Neuronal stem cell (in vitro differentiated cells): Measurements from ENCODE around the gene ADCY1.

Source experiments
- DNase-seq: peaks from one replicate; pipeline ENCODE4 v3.0.0-alpha.2; 2013; ENCODE audit warnings: low spot score
- H2AFZ ChIP-seq: one replicate; pipeline ENCODE4 v1.6.1; 2013; ENCODE audit warnings: mild to moderate bottlenecking, low read length, inconsistent platforms
- H2AK5ac ChIP-seq: 2 replicates; pipeline ENCODE4 v1.6.1; 2013; ENCODE audit warnings: low read depth, mild to moderate bottlenecking, inconsistent platforms, low read length, moderate library complexity, mixed read lengths
- H2BK120ac ChIP-seq: 2 replicates; pipeline ENCODE4 v1.6.1; 2013; ENCODE audit warnings: low read depth, mild to moderate bottlenecking, inconsistent platforms, low read length, moderate library complexity, mixed read lengths
- H2BK12ac ChIP-seq: one replicate; pipeline ENCODE4 v1.6.1; 2013; ENCODE audit warnings: low read length, inconsistent platforms
- H2BK15ac ChIP-seq: 2 replicates; pipeline ENCODE4 v1.6.1; 2013; ENCODE audit warnings: mild to moderate bottlenecking, low read length, inconsistent platforms, mixed read lengths
- H2BK5ac ChIP-seq: one replicate; pipeline ENCODE4 v1.6.1; 2013; ENCODE audit warnings: inconsistent platforms, mild to moderate bottlenecking, low read length, moderate library complexity
- H3K14ac ChIP-seq: one replicate; pipeline ENCODE4 v1.6.1; 2013; ENCODE audit warnings: low read length, inconsistent platforms
- H3K18ac ChIP-seq: 2 replicates; pipeline ENCODE4 v1.6.1; 2013; ENCODE audit warnings: low read length, inconsistent platforms
- H3K23ac ChIP-seq: 2 replicates; pipeline ENCODE4 v1.6.1; 2013; ENCODE audit warnings: low read depth, mild to moderate bottlenecking, mixed read lengths, low read length, inconsistent platforms; ENCODE audit not compliant: poor library complexity
- H3K27ac ChIP-seq: replicated peaks from 3 replicates; pipeline ENCODE4 v1.5.1; 2013; ENCODE audit warnings: low read length, inconsistent platforms
- H3K27me3 ChIP-seq, 3 experiments: 2 replicates each; pipeline ENCODE4 v1.6.1; 2013; ENCODE audit warnings: low read length in 3 of 3, mild to moderate bottlenecking in 2 of 3, inconsistent platforms in 1 of 3, low read depth in 1 of 3, mixed read lengths in 1 of 3, moderate library complexity in 1 of 3; ENCODE audit not compliant: control insufficient read depth in 3 of 3, insufficient read depth in 3 of 3
- H3K36me3 ChIP-seq, 2 donors: replicated peaks in 1 of 2; 2 replicates each; pipeline ENCODE4 v1.6.1; 2013; ENCODE audit warnings: low read length in 2 of 2; ENCODE audit not compliant: control insufficient read depth in 2 of 2, insufficient read depth in 2 of 2
- H3K4ac ChIP-seq: 2 replicates; pipeline ENCODE4 v1.6.1; 2013; ENCODE audit warnings: inconsistent platforms, mild to moderate bottlenecking, low read length, moderate library complexity
- H3K4me1 ChIP-seq, 2 donors: 1 replicate in 1 of 2; 2 replicates in 1 of 2; pipeline ENCODE4 v1.6.1; 2013; ENCODE audit warnings: low read length in 2 of 2, low read depth in 1 of 2; ENCODE audit not compliant: control insufficient read depth in 2 of 2, insufficient read depth in 1 of 2
- H3K4me2 ChIP-seq: one replicate; pipeline ENCODE4 v1.6.1; 2013; ENCODE audit warnings: mild to moderate bottlenecking, low read length, inconsistent platforms; ENCODE audit not compliant: insufficient read depth, poor library complexity, severe bottlenecking
- H3K4me3 ChIP-seq, 2 donors: 2 replicates each; pipeline ENCODE4 v1.5.1; 2013; ENCODE audit warnings: low read length in 2 of 2, mild to moderate bottlenecking in 2 of 2, inconsistent platforms in 1 of 2, moderate library complexity in 1 of 2
- H3K79me1 ChIP-seq: one replicate; pipeline ENCODE4 v1.6.1; 2013; ENCODE audit warnings: low read depth, mild to moderate bottlenecking, inconsistent platforms, low read length, moderate library complexity
- H3K9ac ChIP-seq: one replicate; pipeline ENCODE4 v1.6.1; 2013; ENCODE audit warnings: mild to moderate bottlenecking, low read depth, low read length, inconsistent platforms; ENCODE audit not compliant: poor library complexity
- H3K9me3 ChIP-seq, 2 donors: replicated peaks in 1 of 2; 2 replicates each; pipeline versions ENCODE3 to v1.6.1; 2013; ENCODE audit warnings: low read length in 2 of 2, mild to moderate bottlenecking in 2 of 2, inconsistent platforms in 1 of 2, low read depth in 1 of 2, mixed read lengths in 1 of 2, moderate library complexity in 1 of 2; ENCODE audit not compliant: control insufficient read depth in 2 of 2, insufficient read depth in 1 of 2
- H4K8ac ChIP-seq: one replicate; pipeline ENCODE4 v1.6.1; 2013; ENCODE audit warnings: low read depth, mild to moderate bottlenecking, inconsistent platforms, low read length, moderate library complexity
- H4K91ac ChIP-seq: one replicate; pipeline ENCODE4 v1.6.1; 2013; ENCODE audit warnings: low read length, low read depth, mild to moderate bottlenecking, inconsistent platforms; ENCODE audit not compliant: poor library complexity
- WGBS, 2 donors: extraction: QIAGEN DNeasy Blood & Tissue Kit; methylation state at CpG; one replicate each; pipeline ENCODE4 v1.1.7; 2013; ENCODE audit warnings: missing lambda C conversion rate in 2 of 2, mixed read lengths in 1 of 2; ENCODE audit not compliant: insufficient read length in 2 of 2, insufficient replicate concordance in 1 of 2; ENCODE audit errors: extremely low coverage in 2 of 2; 5-methylcytosine and 5-hydroxymethylcytosine counted together

Gene ADCY1

GRCh38 chr7:45670227-45670626 lies 96.1 kb downstream of the ADCY1 start:
- Histone ChIP-seq H4K8ac (no peak overlapping the region), H3K4me1 (no peaks in the 10 kb centered on the region), H3K79me1 (no peaks in the 10 kb centered on the region), H2BK120ac (no peak overlapping the region), H3K23ac (no peak overlapping the region), H3K14ac (no peak overlapping the region), H2AK5ac (no peak overlapping the region), H3K36me3 (no peaks in the 10 kb centered on the region), H3K9me3 (peaks cover 0 to 1% of the 10 kb centered on the region in 2 donors), H2BK15ac (no peak overlapping the region), H2AFZ (no peak overlapping the region), H2BK5ac (no peak overlapping the region), H2BK12ac (no peak overlapping the region), H3K4me2 (no peak overlapping the region), H3K4me3 (peak overlapping the region in 1 of 2 donors; percentile 36), H3K9ac (no peak overlapping the region), H3K27me3 (no peaks in the 10 kb centered on the region), H3K4ac (no peak overlapping the region), H4K91ac (no peak overlapping the region), H3K27ac (no peak overlapping the region), H3K18ac (no peak overlapping the region)
- no CpG with 5 or more reads among the region's 7 CpGs for WGBS, 2 donors
- no peak for DNase-seq

- H2AFZ ChIP-seq = no peak overlapping the region
- H3K9me3 ChIP-seq = peaks cover 0 to 1% of the 10 kb centered on the region in 2 donors
- no peak overlapping the region for H3K4ac ChIP-seq
- H3K27ac ChIP-seq = no peak overlapping the region
- no peak overlapping the region for H3K4me2 ChIP-seq
- no peak overlapping the region for H4K91ac ChIP-seq
- no peak overlapping the region for H2AK5ac ChIP-seq
- H2BK120ac ChIP-seq = no peak overlapping the region
- no CpG with 5 or more reads among the region's 6 CpGs for WGBS, 2 donors
- H3K79me1 ChIP-seq = no peaks in the 10 kb centered on the region
- H3K18ac ChIP-seq = no peak overlapping the region
- no peak overlapping the region for H3K23ac ChIP-seq
- no peaks in the 10 kb centered on the region for H3K4me1 ChIP-seq
- H3K4me3 ChIP-seq = peak overlapping the region in 1 of 2 donors; percentile 36
- H2BK15ac ChIP-seq = no peak overlapping the region
- no peak overlapping the region for H2BK5ac ChIP-seq
- no peak overlapping the region for H2BK12ac ChIP-seq
- H4K8ac ChIP-seq = no peak overlapping the region
- DNase-seq = no peak
- H3K27me3 ChIP-seq = no peaks in the 10 kb centered on the region
- no peak overlapping the region for H3K14ac ChIP-seq
- H3K36me3 ChIP-seq = no peaks in the 10 kb centered on the region
- no peak overlapping the region for H3K9ac ChIP-seq
Observed at GRCh38 chr7:45670717-45671116, 96.5 kb downstream of the ADCY1 start.

GRCh38 chr7:45677311-45677900 lies 103.2 kb downstream of the ADCY1 start:
- H4K91ac ChIP-seq = no peak overlapping the region
- no peak for DNase-seq
- no peak overlapping the region for H3K27ac ChIP-seq
- H3K4me1 ChIP-seq = peaks cover 0 to 5% of the 10 kb centered on the region in 2 donors
- H3K14ac ChIP-seq = no peak overlapping the region
- H3K4ac ChIP-seq = no peak overlapping the region
- H3K23ac ChIP-seq = no peak overlapping the region
- no peak overlapping the region for H3K18ac ChIP-seq
- peaks cover 0 to 2% of the 10 kb centered on the region in 2 donors for H3K9me3 ChIP-seq
- H2BK5ac ChIP-seq = no peak overlapping the region
- no CpG with 5 or more reads among the region's 9 CpGs for WGBS, 2 donors
- no peak overlapping the region for H3K4me2 ChIP-seq
- no peak overlapping the region for H2BK120ac ChIP-seq
- H2BK12ac ChIP-seq = no peak overlapping the region
- no peak overlapping the region for H2AK5ac ChIP-seq
- no peaks in the 10 kb centered on the region for H3K27me3 ChIP-seq
- H4K8ac ChIP-seq = no peak overlapping the region
- no peak overlapping the region for H2AFZ ChIP-seq
- H2BK15ac ChIP-seq = no peak overlapping the region
- H3K4me3 ChIP-seq = no peak overlapping the region
- no peak overlapping the region for H3K9ac ChIP-seq
- no peaks in the 10 kb centered on the region for H3K36me3 ChIP-seq
- H3K79me1 ChIP-seq = no peaks in the 10 kb centered on the region

GRCh38 chr7:45679516-45679915 lies 105.3 kb downstream of the ADCY1 start:
- Histone ChIP-seq H3K4me3 (peak overlapping the region in 1 of 2 donors; percentile 22), H2AK5ac (no peak overlapping the region), H3K14ac (no peak overlapping the region), H2BK120ac (no peak overlapping the region), H4K91ac (no peak overlapping the region), H3K79me1 (no peaks in the 10 kb centered on the region), H2AFZ (no peak overlapping the region), H3K4me1 (peaks cover 0 to 5% of the 10 kb centered on the region in 2 donors), H3K23ac (no peak overlapping the region), H2BK15ac (no peak overlapping the region), H2BK5ac (no peak overlapping the region), H3K4me2 (no peak overlapping the region), H3K36me3 (no peaks in the 10 kb centered on the region), H4K8ac (no peak overlapping the region), H3K27me3 (no peaks in the 10 kb centered on the region), H3K18ac (no peak overlapping the region), H3K4ac (no peak overlapping the region), H3K9ac (no peak overlapping the region), H3K9me3 (peaks cover 0 to 2% of the 10 kb centered on the region in 2 donors), H2BK12ac (no peak overlapping the region), H3K27ac (no peak overlapping the region)
- no CpG with 5 or more reads among the region's 4 CpGs for WGBS, 2 donors
- DNase-seq = no peak
